Right atrium auricular region (tissue), 2 donors: ENCODE data around the gene DNAAF5. TPM values are rescaled to one million over a fixed set of nuclear protein-coding genes. Genes with fewer than 3 reads are reported as not detected.

Source experiments
- DNase-seq: peaks from one replicate; pipeline ENCODE4 v3.0.0-alpha.2; 2019; ENCODE audit warnings: low spot score
- H3K27ac ChIP-seq, 2 donors: fragments of 200-600 bp; sonication (generic); 1 replicate in 1 of 2; 2 replicates in 1 of 2; pipeline ENCODE4 v1.5.1; 2016 to 2019
- H3K27me3 ChIP-seq, 2 donors: fragments of 200-600 bp; sonication (generic); one replicate each; pipeline versions ENCODE4 v1.5.1 to v1.6.0; 2017 to 2019
- H3K36me3 ChIP-seq: fragments of 200-600 bp; sonication (generic); one replicate; pipeline ENCODE4 v1.5.1; 2016
- H3K4me1 ChIP-seq, 2 donors: fragments of 200-600 bp; sonication (generic); one replicate each; pipeline versions ENCODE4 v1.5.1 to v1.6.0; 2017 to 2019
- H3K4me3 ChIP-seq, 2 donors: fragments of 200-600 bp; sonication (generic); 1 replicate in 1 of 2; 2 replicates in 1 of 2; pipeline ENCODE4 v1.5.1; 2017 to 2019; ENCODE audit warnings: mild to moderate bottlenecking in 1 of 2, moderate library complexity in 1 of 2
- H3K9me3 ChIP-seq, 2 donors: fragments of 200-600 bp; sonication (generic); one replicate each; pipeline ENCODE4 v1.5.1; 2019
- total RNA-seq, 2 donors: library from RNA; depleted of rRNA; stranded (reverse); fragments of >200 nt; gene quantifications; one replicate each; pipeline ENCODE4 v1.1.0, GENCODE V29; 2016
- TF ChIP-seq, protein P1 (sequence below), 2 donors: fragments of 200-600 bp; sonication (generic); IDR thresholded peaks; one replicate each; pipeline ENCODE4 v1.5.1; 2019; ENCODE audit warnings: antibody characterized with exemption in 2 of 2

The DNAAF5 gene
- total RNA-seq, 2 donors from 2014 or later, result 19.0 to 35.5 TPM

GRCh38 chr7:760006-760405, 33.5 kb downstream of the DNAAF5 start:
- no peaks in the 10 kb centered on the region for H3K9me3 ChIP-seq
- H3K4me3 ChIP-seq, result no peak overlapping the region
- H3K27ac ChIP-seq, result no peak overlapping the region
- no peaks in the 10 kb centered on the region for H3K4me1 ChIP-seq
- peaks cover 54% of the 10 kb centered on the region for H3K36me3 ChIP-seq
- DNase-seq, result no peak
- TF ChIP-seq, protein P1, sequence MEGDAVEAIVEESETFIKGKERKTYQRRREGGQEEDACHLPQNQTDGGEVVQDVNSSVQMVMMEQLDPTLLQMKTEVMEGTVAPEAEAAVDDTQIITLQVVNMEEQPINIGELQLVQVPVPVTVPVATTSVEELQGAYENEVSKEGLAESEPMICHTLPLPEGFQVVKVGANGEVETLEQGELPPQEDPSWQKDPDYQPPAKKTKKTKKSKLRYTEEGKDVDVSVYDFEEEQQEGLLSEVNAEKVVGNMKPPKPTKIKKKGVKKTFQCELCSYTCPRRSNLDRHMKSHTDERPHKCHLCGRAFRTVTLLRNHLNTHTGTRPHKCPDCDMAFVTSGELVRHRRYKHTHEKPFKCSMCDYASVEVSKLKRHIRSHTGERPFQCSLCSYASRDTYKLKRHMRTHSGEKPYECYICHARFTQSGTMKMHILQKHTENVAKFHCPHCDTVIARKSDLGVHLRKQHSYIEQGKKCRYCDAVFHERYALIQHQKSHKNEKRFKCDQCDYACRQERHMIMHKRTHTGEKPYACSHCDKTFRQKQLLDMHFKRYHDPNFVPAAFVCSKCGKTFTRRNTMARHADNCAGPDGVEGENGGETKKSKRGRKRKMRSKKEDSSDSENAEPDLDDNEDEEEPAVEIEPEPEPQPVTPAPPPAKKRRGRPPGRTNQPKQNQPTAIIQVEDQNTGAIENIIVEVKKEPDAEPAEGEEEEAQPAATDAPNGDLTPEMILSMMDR (IDR thresholded peaks at IDR 0.05), result no peak
- H3K27me3 ChIP-seq, result no peaks in the 10 kb centered on the region

DNA sequence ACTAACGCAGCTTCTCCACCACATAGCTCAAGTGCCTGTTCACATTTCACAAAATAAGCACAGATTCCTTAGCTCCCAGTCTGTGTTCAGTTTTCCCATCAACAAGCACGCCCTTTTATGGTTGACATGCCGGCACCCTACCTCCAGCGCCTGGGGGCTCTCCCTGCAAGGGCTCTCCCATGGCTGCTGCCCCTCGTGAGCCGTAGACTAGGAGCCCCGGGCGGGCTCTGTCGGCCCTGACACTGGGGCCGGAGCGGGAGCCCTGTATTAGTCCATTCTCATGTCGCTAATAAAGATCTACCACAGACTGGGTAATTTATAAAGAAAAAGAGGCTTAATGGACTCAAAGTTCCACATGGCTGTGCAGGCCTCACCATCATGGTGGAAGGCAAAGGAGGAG, 34.6 kb downstream of the DNAAF5 start:
- TF ChIP-seq, protein P1 (IDR thresholded peaks at IDR 0.05), result no peak
- DNase-seq, result no peak
- Histone ChIP-seq H3K4me1 (no peaks in the 10 kb centered on the region), H3K9me3 (no peaks in the 10 kb centered on the region), H3K27ac (no peak overlapping the region), H3K36me3 (peaks cover 58% of the 10 kb centered on the region), H3K4me3 (no peak overlapping the region), H3K27me3 (no peaks in the 10 kb centered on the region)

DNA sequence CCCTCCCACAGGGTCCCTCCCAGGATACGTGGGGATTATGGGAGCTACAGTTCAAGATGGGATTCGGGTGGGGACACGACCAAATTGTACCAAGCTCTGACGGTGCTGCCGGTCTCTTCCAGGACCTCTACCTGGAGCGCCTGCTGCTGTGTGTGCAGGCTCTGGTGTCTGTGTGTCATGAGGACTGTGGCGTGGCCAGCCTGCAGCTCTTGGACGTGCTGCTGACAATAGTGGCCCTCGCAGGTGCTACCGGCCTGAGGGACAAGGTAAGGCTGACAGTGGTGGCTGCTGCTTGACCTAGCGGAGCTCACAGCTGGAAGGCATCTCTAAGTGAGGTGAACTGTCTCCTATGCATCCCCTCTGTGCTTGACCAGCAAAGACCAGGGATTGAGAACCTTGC, 35.1 kb downstream of the DNAAF5 start:
- H3K27ac ChIP-seq, result no peak overlapping the region
- H3K4me1 ChIP-seq, result no peaks in the 10 kb centered on the region
- peaks cover 58% of the 10 kb centered on the region for H3K36me3 ChIP-seq
- TF ChIP-seq, protein P1 (IDR thresholded peaks at IDR 0.05), result no peak
- DNase-seq, result no peak
- H3K9me3 ChIP-seq, result no peaks in the 10 kb centered on the region
- H3K27me3 ChIP-seq, result no peaks in the 10 kb centered on the region
- no peak overlapping the region for H3K4me3 ChIP-seq

DNA sequence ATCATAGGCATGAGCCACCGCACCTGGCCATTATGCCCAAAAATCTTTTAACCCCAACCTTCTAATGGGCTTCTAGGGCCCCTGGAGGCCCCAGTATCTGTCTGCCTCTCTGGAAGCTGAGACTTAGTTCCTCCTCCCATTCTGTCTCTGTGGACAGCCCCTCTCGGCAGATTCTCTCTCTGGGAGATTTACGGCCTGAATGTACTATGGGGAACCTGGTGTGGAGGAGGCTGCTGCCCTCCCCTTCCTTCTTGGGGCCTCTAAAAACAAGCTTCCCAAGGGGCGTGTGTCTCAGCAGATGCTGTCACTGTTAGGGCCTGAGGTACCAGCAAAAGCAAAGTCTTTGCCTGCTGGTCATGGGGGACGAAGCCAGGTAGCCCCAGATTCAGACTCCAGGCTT, 36.4 kb downstream of the DNAAF5 start:
- TF ChIP-seq, protein P1 (IDR thresholded peaks at IDR 0.05), result no peak
- H3K27ac ChIP-seq, result no peak overlapping the region
- no peak for DNase-seq
- no peaks in the 10 kb centered on the region for H3K27me3 ChIP-seq
- H3K9me3 ChIP-seq, result no peaks in the 10 kb centered on the region
- no peak overlapping the region for H3K4me3 ChIP-seq
- H3K4me1 ChIP-seq, result no peaks in the 10 kb centered on the region
- peaks cover 46% of the 10 kb centered on the region for H3K36me3 ChIP-seq

GRCh38 chr7:763762-764161, 37.3 kb downstream of the DNAAF5 start:
- no peak for DNase-seq
- Histone ChIP-seq H3K4me1 (peaks cover 0 to 2% of the 10 kb centered on the region in 2 donors), H3K27ac (no peak overlapping the region), H3K27me3 (no peaks in the 10 kb centered on the region), H3K36me3 (peaks cover 41% of the 10 kb centered on the region), H3K9me3 (no peaks in the 10 kb centered on the region), H3K4me3 (no peak overlapping the region)
- TF ChIP-seq, protein P1 (IDR thresholded peaks at IDR 0.05), result no peak

DNA sequence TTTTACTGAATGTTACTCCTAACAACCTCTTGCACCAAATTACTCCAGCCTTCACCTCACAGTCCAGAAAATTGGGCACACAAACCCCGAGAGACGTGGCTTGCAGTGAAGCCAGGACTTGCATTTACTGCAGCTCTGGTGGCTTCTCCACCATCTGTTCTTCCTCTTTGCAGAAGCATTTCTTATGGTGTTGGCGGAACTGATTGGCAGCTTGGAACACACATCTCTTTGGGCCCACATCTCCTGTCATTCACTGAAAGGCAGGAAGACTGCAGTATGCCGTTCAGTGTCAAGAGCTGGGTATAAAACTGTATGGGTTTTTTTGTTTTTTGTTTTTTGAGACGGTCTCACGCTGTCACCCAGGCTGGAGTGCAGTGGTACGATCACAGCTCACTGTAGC, 38.9 kb downstream of the DNAAF5 start:
- TF ChIP-seq, protein P1 (IDR thresholded peaks at IDR 0.05), result no peak

More for the DNA sequence above, 38.9 kb downstream of the DNAAF5 start:
- Histone ChIP-seq H3K27ac (no peak overlapping the region), H3K9me3 (no peaks in the 10 kb centered on the region), H3K4me1 (peaks cover 0 to 12% of the 10 kb centered on the region in 2 donors), H3K36me3 (peaks cover 41% of the 10 kb centered on the region), H3K27me3 (no peaks in the 10 kb centered on the region), H3K4me3 (no peak overlapping the region)
- no peak for DNase-seq
